ENCODE results near the gene TAF8. TPM values are rescaled to one million over a fixed set of nuclear protein-coding genes. Genes with fewer than 3 reads are reported as not detected.

Gene TAF8
- total RNA-seq, 1 experiment from 2014 or later: 34.0 TPM

GRCh38 chr6:42135722-42136121 lies 85.4 kb downstream of the TAF8 start:
- intact Hi-C loops (cut with micrococcal nuclease; ENCODE audit: unreplicated experiment): loop anchor here (2.0 kb wide), 1 partner anchor 13 kb away; no protein-coding TSS in a partner anchor
- Mint-ChIP-seq H3K4me3 (ENCODE audit: low read depth, unreplicated experiment) (no peak overlapping the region), H3K27me3 (ENCODE audit: unreplicated experiment) (no peaks in the 10 kb centered on the region), H3K9me3 (ENCODE audit: low read depth, unreplicated experiment) (no peaks in the 10 kb centered on the region), H3K27ac (ENCODE audit: unreplicated experiment) (no peak overlapping the region), H3K4me1 (ENCODE audit: low read depth, unreplicated experiment) (peaks cover 72% of the 10 kb centered on the region), H3K36me3 (ENCODE audit: insufficient read depth, unreplicated experiment) (peaks cover 72% of the 10 kb centered on the region)
- no TSS peak for BruUV-seq (replicated peaks)
- CTCF ChIA-PET: interaction anchor here (0.6 to 2.1 kb wide), 2 partner anchors 13 to 18 kb away, joined by 4 to 16 read pairs; no protein-coding TSS in a partner anchor
- DNase-seq: no peak
- TF ChIP-seq CTCF (IDR thresholded peaks at IDR 0.05; ENCODE audit: unreplicated experiment): no peak

GRCh38 chr6:42136508-42137193 lies 86.3 kb downstream of the TAF8 start:
- CTCF ChIA-PET: interaction anchor here (0.6 to 2.5 kb wide), 16 partner anchors 14 to 91 kb away, joined by 3 to 16 read pairs (median 4); no protein-coding TSS in a partner anchor
- TF ChIP-seq CTCF (IDR thresholded peaks at IDR 0.05; ENCODE audit: unreplicated experiment): peak; percentile 36
- Mint-ChIP-seq H3K36me3 (ENCODE audit: insufficient read depth, unreplicated experiment) (peaks cover 75% of the 10 kb centered on the region), H3K4me3 (ENCODE audit: low read depth, unreplicated experiment) (peak overlapping the region; percentile 55), H3K27me3 (ENCODE audit: unreplicated experiment) (no peaks in the 10 kb centered on the region), H3K27ac (ENCODE audit: unreplicated experiment) (peak overlapping the region; percentile 79), H3K4me1 (ENCODE audit: low read depth, unreplicated experiment) (peaks cover 74% of the 10 kb centered on the region), H3K9me3 (ENCODE audit: low read depth, unreplicated experiment) (no peaks in the 10 kb centered on the region)
- BruUV-seq (replicated peaks): no TSS peak
- DNase-seq: peak; percentile 64
- intact Hi-C loops (cut with micrococcal nuclease; ENCODE audit: unreplicated experiment): loop anchor here (2.0 kb wide), 1 partner anchor 14 kb away; no protein-coding TSS in a partner anchor

Other genes starting within 250 kb of the TAF8 start
- gene USP49, start 155.1 kb upstream of the TAF8 start, total RNA-seq (2022): 6.9 and 7.0 TPM in 2 replicates
- 28.0 and 29.8 TPM in 2 replicates for gene MED20, start 129.4 kb upstream of the TAF8 start, total RNA-seq (2022)
- gene BYSL, start 129.0 kb upstream of the TAF8 start, total RNA-seq (2022): 51.7 and 55.6 TPM in 2 replicates
- gene CCND3, start 108.7 kb upstream of the TAF8 start, total RNA-seq (2022): 77.4 and 90.4 TPM in 2 replicates
- gene C6orf132, start 92.1 kb downstream of the TAF8 start, total RNA-seq (2022): 85.8 and 88.5 TPM in 2 replicates
- gene GUCA1A, start 122.8 kb downstream of the TAF8 start, total RNA-seq (2022): not detected in 2 replicates
- gene GUCA1B, start 144.4 kb downstream of the TAF8 start, total RNA-seq (2022): 1.1 and 1.4 TPM in 2 replicates
- 48.1 and 50.0 TPM in 2 replicates for gene MRPS10, start 167.3 kb downstream of the TAF8 start, total RNA-seq (2022)